ENCODE data around the gene TEC.
"Not testable (repeated sequence)": the region's sequence is repeated elsewhere in the genome, so short reads cannot be mapped to it uniquely, and the experiment has no call there.

- not testable (repeated sequence) for TF ChIP-seq EZH2phosphoT487 (IDR thresholded peaks at IDR 0.05; ENCODE audit: insufficient read depth, low read depth); EZH2 (IDR thresholded peaks at IDR 0.05; ENCODE audit: insufficient read depth, poor library complexity, severe bottlenecking)
These were observed 22.7 kb upstream of the TEC start for GRCh38 chr4:48292218-48292790.
